ENCODE results near the gene GNB1.

Gene GNB1

DNA sequence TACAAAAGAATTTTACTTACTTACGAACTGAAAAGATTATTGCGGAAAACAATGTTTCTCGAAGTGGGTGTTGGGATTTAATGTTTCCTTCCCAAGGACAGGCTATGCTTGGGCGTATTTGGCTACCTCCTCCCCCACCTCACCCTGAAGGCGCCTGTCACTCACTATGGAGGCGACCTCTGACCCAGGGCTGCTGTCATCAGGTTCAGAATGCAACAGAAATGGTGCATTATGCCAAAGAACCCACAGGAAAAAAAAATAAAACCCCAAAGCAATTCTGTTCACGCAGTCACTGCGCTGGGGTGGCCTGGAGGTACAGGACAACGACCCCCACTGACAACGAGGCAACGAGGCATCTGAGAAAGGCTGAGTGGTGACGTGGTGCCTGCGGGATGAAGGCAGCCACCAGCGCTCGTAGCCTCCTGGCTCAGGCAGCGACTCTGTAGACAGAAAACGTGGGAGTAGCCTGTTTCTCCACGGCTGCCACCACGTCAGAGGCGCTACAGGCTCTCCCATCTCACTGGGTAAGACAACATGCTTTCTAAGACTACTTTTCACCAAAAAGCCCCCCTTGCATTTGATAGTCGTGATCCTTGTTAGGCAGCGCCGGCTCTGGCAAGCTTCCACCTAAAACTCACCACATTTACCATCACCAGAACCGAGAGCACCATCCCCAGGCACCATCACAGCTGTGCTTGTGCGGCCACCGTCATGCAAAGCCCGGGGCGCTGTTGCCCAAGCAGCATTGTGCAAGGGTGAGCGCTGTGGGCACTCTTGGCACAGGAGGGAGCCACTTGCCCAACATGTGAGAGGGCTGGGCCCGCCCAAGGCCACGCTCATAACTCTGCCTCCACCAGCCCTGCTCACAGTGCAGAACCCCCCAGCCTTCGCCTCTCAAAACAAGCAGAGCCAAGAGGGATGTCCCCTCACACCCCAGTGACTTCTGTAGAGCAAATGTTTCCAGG lies 126.9 kb downstream of the GNB1 start:
- Histone ChIP-seq H3K14ac (ENCODE audit: low read length) (no peak overlapping the region), H3K4me3 (ENCODE audit: low read length in 2 of 2) (peak overlapping the region in 1 of 2 donors; percentile 36), H3K79me1 (ENCODE audit: low read depth, low read length) (peaks cover 25% of the 10 kb centered on the region), H2BK120ac (ENCODE audit: low read depth, low read length) (no peak overlapping the region), H3K4ac (ENCODE audit: low read length) (no peak overlapping the region), H3K27ac (replicated peaks; ENCODE audit: low read length) (no peak overlapping the region), H4K8ac (ENCODE audit: low read depth, low read length) (no peak overlapping the region), H4K91ac (ENCODE audit: low read depth, low read length, poor library complexity) (no peak overlapping the region), H3K4me2 (ENCODE audit: insufficient read depth, low read length, poor library complexity, severe bottlenecking) (no peak overlapping the region), H3K4me1 (ENCODE audit: control insufficient read depth in 2 of 2, insufficient read depth in 1 of 2, low read depth in 1 of 2, low read length in 2 of 2) (peaks cover 0 to 7% of the 10 kb centered on the region in 2 donors), H2AK5ac (ENCODE audit: low read depth, low read length) (no peak overlapping the region), H2AFZ (ENCODE audit: low read length) (no peak overlapping the region), H3K27me3 (ENCODE audit: control insufficient read depth in 3 of 3, insufficient read depth in 3 of 3, low read depth in 1 of 3, low read length in 3 of 3) (no peaks in the 10 kb centered on the region), H2BK15ac (ENCODE audit: low read length) (no peak overlapping the region), H3K9me3 (replicated peaks in 1 of 2; ENCODE audit: control insufficient read depth in 2 of 2, insufficient read depth in 1 of 2, low read depth in 1 of 2, low read length in 2 of 2) (peaks cover 0 to 12% of the 10 kb centered on the region in 2 donors), H3K9ac (ENCODE audit: low read depth, low read length, poor library complexity) (no peak overlapping the region), H2BK12ac (ENCODE audit: low read length) (peak overlapping the region; percentile 16), H3K36me3 (replicated peaks in 1 of 2; ENCODE audit: control insufficient read depth in 2 of 2, insufficient read depth in 2 of 2, low read length in 2 of 2) (peaks cover 36 to 82% of the 10 kb centered on the region in 2 donors), H3K23ac (ENCODE audit: low read depth, low read length, poor library complexity) (no peak overlapping the region), H3K18ac (ENCODE audit: low read length) (no peak overlapping the region), H2BK5ac (ENCODE audit: low read length) (no peak overlapping the region)
- WGBS, 2 donors (ENCODE audit: extremely low coverage in 2 of 2, insufficient read length in 2 of 2, insufficient replicate concordance in 1 of 2), result no CpG with 5 or more reads among the region's 32 CpGs
- DNase-seq (ENCODE audit: low spot score), result no peak

DNA sequence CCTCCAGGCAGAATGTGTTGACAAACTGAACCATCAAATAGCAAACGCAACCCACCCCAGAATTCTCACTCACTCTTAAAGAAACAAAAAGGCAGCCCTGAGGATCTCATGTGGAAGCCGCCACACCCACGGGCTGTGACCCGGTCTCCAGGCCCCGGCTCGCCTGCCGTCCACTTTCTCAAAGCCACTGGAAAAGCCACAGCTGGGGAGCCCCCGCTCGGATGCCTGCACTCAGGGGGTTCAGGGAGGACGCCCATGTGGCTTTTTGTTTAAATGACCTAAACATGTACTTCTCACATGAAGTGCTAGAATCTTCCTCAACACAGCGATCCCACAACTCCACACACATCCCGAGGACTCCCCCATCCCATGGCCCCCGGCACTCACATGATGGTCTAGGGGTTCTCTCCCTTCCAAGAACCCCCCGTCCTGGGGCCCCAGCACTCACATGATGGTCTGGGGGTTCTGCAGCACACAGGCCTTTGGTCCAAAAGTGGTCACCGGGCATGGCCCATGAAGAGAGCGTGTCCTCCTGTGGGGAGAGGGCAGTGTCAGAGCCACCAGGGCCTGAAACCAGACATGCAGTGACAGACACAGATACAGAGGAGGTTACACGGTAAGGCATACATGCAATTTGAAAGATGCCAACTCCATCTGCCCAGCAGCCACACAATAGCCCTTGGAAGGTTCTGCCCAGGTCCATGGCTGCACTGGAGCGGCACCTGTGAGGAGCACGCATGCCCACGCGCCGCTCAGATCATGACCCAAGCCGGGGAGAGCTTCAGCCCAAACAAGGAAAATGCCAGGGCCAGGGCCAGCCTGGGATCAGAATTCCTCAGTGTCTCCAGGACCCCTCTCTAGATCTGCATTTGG lies 129.1 kb downstream of the GNB1 start:
- no peak overlapping the region for H3K4ac ChIP-seq (ENCODE audit: low read length)
- no CpG with 5 or more reads among the region's 23 CpGs for WGBS, 2 donors (ENCODE audit: extremely low coverage in 2 of 2, insufficient read length in 2 of 2, insufficient replicate concordance in 1 of 2)
- peak overlapping the region; percentile 38 for H3K14ac ChIP-seq (ENCODE audit: low read length)
- H3K4me2 ChIP-seq (ENCODE audit: insufficient read depth, low read length, poor library complexity, severe bottlenecking), result no peak overlapping the region
- DNase-seq (ENCODE audit: low spot score), result no peak
- no peak overlapping the region for H3K9ac ChIP-seq (ENCODE audit: low read depth, low read length, poor library complexity)
- peaks cover 0 to 7% of the 10 kb centered on the region in 2 donors for H3K4me1 ChIP-seq (ENCODE audit: control insufficient read depth in 2 of 2, insufficient read depth in 1 of 2, low read depth in 1 of 2, low read length in 2 of 2)
- H2BK15ac ChIP-seq (ENCODE audit: low read length), result peak overlapping the region; percentile 67
- no peak overlapping the region for H3K27ac ChIP-seq (replicated peaks; ENCODE audit: low read length)
- H3K18ac ChIP-seq (ENCODE audit: low read length), result no peak overlapping the region
- no peak overlapping the region for H4K91ac ChIP-seq (ENCODE audit: low read depth, low read length, poor library complexity)
- peaks cover 39 to 83% of the 10 kb centered on the region in 2 donors for H3K36me3 ChIP-seq (replicated peaks in 1 of 2; ENCODE audit: control insufficient read depth in 2 of 2, insufficient read depth in 2 of 2, low read length in 2 of 2)
- H2AFZ ChIP-seq (ENCODE audit: low read length), result no peak overlapping the region
- peak overlapping the region; percentile 93 for H3K23ac ChIP-seq (ENCODE audit: low read depth, low read length, poor library complexity)
- peak overlapping the region in 1 of 2 donors; percentile 31 for H3K4me3 ChIP-seq (ENCODE audit: low read length in 2 of 2)
- no peak overlapping the region for H4K8ac ChIP-seq (ENCODE audit: low read depth, low read length)
- H3K79me1 ChIP-seq (ENCODE audit: low read depth, low read length), result peaks cover 29% of the 10 kb centered on the region
- no peaks in the 10 kb centered on the region for H3K27me3 ChIP-seq (ENCODE audit: control insufficient read depth in 3 of 3, insufficient read depth in 3 of 3, low read depth in 1 of 3, low read length in 3 of 3)
- no peaks in the 10 kb centered on the region for H3K9me3 ChIP-seq (replicated peaks in 1 of 2; ENCODE audit: control insufficient read depth in 2 of 2, insufficient read depth in 1 of 2, low read depth in 1 of 2, low read length in 2 of 2)
- peak overlapping the region; percentile 54 for H2BK120ac ChIP-seq (ENCODE audit: low read depth, low read length)
- H2AK5ac ChIP-seq (ENCODE audit: low read depth, low read length), result no peak overlapping the region
- no peak overlapping the region for H2BK12ac ChIP-seq (ENCODE audit: low read length)
- no peak overlapping the region for H2BK5ac ChIP-seq (ENCODE audit: low read length)

DNA sequence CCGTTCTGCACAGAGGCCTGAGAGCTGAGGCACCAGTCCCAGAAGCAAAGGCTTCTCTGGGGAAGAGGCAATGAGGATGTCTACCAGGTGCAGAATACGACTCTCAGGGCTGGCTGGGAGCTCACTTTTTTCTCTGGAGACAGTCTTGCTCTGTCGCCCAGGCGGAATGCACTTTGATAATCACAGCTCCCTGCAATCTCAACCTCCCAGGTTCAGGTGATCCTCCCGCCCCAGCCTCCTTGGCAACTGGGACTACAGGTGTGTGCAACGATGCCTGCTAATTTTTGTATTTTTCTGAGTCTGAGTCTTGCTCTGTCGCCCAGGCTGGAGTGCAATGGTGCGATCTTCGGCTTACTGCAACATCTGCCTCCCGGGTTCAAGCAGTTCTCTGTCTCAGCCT lies 130.2 kb downstream of the GNB1 start:
- Histone ChIP-seq H2BK15ac (ENCODE audit: low read length) (no peak overlapping the region), H3K4me1 (ENCODE audit: control insufficient read depth in 2 of 2, insufficient read depth in 1 of 2, low read depth in 1 of 2, low read length in 2 of 2) (peaks cover 0 to 7% of the 10 kb centered on the region in 2 donors), H3K23ac (ENCODE audit: low read depth, low read length, poor library complexity) (no peak overlapping the region), H2BK120ac (ENCODE audit: low read depth, low read length) (no peak overlapping the region), H3K14ac (ENCODE audit: low read length) (no peak overlapping the region), H2AK5ac (ENCODE audit: low read depth, low read length) (no peak overlapping the region), H3K4ac (ENCODE audit: low read length) (no peak overlapping the region), H3K4me2 (ENCODE audit: insufficient read depth, low read length, poor library complexity, severe bottlenecking) (no peak overlapping the region), H3K27ac (replicated peaks; ENCODE audit: low read length) (no peak overlapping the region), H3K18ac (ENCODE audit: low read length) (no peak overlapping the region), H3K36me3 (replicated peaks in 1 of 2; ENCODE audit: control insufficient read depth in 2 of 2, insufficient read depth in 2 of 2, low read length in 2 of 2) (peaks cover 47 to 93% of the 10 kb centered on the region in 2 donors), H4K8ac (ENCODE audit: low read depth, low read length) (no peak overlapping the region), H3K79me1 (ENCODE audit: low read depth, low read length) (peaks cover 32% of the 10 kb centered on the region), H3K27me3 (ENCODE audit: control insufficient read depth in 3 of 3, insufficient read depth in 3 of 3, low read depth in 1 of 3, low read length in 3 of 3) (no peaks in the 10 kb centered on the region), H3K9ac (ENCODE audit: low read depth, low read length, poor library complexity) (no peak overlapping the region), H2BK5ac (ENCODE audit: low read length) (no peak overlapping the region), H3K4me3 (ENCODE audit: low read length in 2 of 2) (no peak overlapping the region), H4K91ac (ENCODE audit: low read depth, low read length, poor library complexity) (no peak overlapping the region), H3K9me3 (replicated peaks in 1 of 2; ENCODE audit: control insufficient read depth in 2 of 2, insufficient read depth in 1 of 2, low read depth in 1 of 2, low read length in 2 of 2) (no peaks in the 10 kb centered on the region), H2AFZ (ENCODE audit: low read length) (no peak overlapping the region), H2BK12ac (ENCODE audit: low read length) (no peak overlapping the region)
- no peak for DNase-seq (ENCODE audit: low spot score)
- no CpG with 5 or more reads among the region's 10 CpGs for WGBS, 2 donors (ENCODE audit: extremely low coverage in 2 of 2, insufficient read length in 2 of 2, insufficient replicate concordance in 1 of 2)

- Histone ChIP-seq H3K4me1 (ENCODE audit: control insufficient read depth in 2 of 2, insufficient read depth in 1 of 2, low read depth in 1 of 2, low read length in 2 of 2) (peaks cover 0 to 7% of the 10 kb centered on the region in 2 donors), H3K4ac (ENCODE audit: low read length) (no peak overlapping the region), H3K9ac (ENCODE audit: low read depth, low read length, poor library complexity) (peak overlapping the region; percentile 12), H3K14ac (ENCODE audit: low read length) (no peak overlapping the region), H3K27ac (replicated peaks; ENCODE audit: low read length) (no peak overlapping the region), H3K4me3 (ENCODE audit: low read length in 2 of 2) (no peak overlapping the region), H3K27me3 (ENCODE audit: control insufficient read depth in 3 of 3, insufficient read depth in 3 of 3, low read depth in 1 of 3, low read length in 3 of 3) (no peaks in the 10 kb centered on the region), H2BK12ac (ENCODE audit: low read length) (peak overlapping the region; percentile 41), H3K4me2 (ENCODE audit: insufficient read depth, low read length, poor library complexity, severe bottlenecking) (no peak overlapping the region), H2AK5ac (ENCODE audit: low read depth, low read length) (no peak overlapping the region), H2BK120ac (ENCODE audit: low read depth, low read length) (no peak overlapping the region), H3K79me1 (ENCODE audit: low read depth, low read length) (peaks cover 33% of the 10 kb centered on the region), H3K36me3 (replicated peaks in 1 of 2; ENCODE audit: control insufficient read depth in 2 of 2, insufficient read depth in 2 of 2, low read length in 2 of 2) (peaks cover 48 to 92% of the 10 kb centered on the region in 2 donors), H3K9me3 (replicated peaks in 1 of 2; ENCODE audit: control insufficient read depth in 2 of 2, insufficient read depth in 1 of 2, low read depth in 1 of 2, low read length in 2 of 2) (no peaks in the 10 kb centered on the region), H3K23ac (ENCODE audit: low read depth, low read length, poor library complexity) (no peak overlapping the region), H2BK15ac (ENCODE audit: low read length) (no peak overlapping the region), H2AFZ (ENCODE audit: low read length) (no peak overlapping the region), H4K91ac (ENCODE audit: low read depth, low read length, poor library complexity) (no peak overlapping the region), H4K8ac (ENCODE audit: low read depth, low read length) (no peak overlapping the region), H2BK5ac (ENCODE audit: low read length) (no peak overlapping the region), H3K18ac (ENCODE audit: low read length) (no peak overlapping the region)
- WGBS, 2 donors (ENCODE audit: extremely low coverage in 2 of 2, insufficient read length in 2 of 2, insufficient replicate concordance in 1 of 2), result no CpG with 5 or more reads among the region's 20 CpGs
- no peak for DNase-seq (ENCODE audit: low spot score)
Observed at GRCh38 chr1:1760345-1760650, 130.6 kb downstream of the GNB1 start.
